AG04449 (cell line): ENCODE results near the gene RGS1.

Source experiments
- CTCF ChIA-PET: fragments of 350-600 bp; formaldehyde crosslinking; extraction: SDS; loops from one replicate; lab custom pipeline; 2021; ENCODE audit warnings: antibody characterized with exemption; lab: Yijun Ruan, JAX
- POLR2A ChIA-PET: fragments of 400-600, 350-600 bp; formaldehyde crosslinking; extraction: SDS; loops from one replicate; lab custom pipeline; 2020; ENCODE audit warnings: antibody characterized with exemption, inconsistent platforms; lab: Yijun Ruan, JAX
- DNase-seq: peaks from one replicate; pipeline ENCODE4 v3.0.0-alpha.2; 2010; ENCODE audit warnings: low read depth, low spot score
- H3K4me3 ChIP-seq: 2 replicates; pipeline ENCODE4 v1.5.1; 2011; ENCODE audit warnings: low read depth, mild to moderate bottlenecking, control low read depth, low read length
- TF ChIP-seq, protein P1 (sequence below): IDR thresholded peaks from one replicate; pipeline ENCODE4 v1.5.1; 2011; ENCODE audit warnings: mild to moderate bottlenecking, moderate library complexity, low read length, control low read depth, inconsistent platforms; ENCODE audit not compliant: insufficient read depth; ENCODE audit errors: missing control alignments

Gene RGS1

DNA sequence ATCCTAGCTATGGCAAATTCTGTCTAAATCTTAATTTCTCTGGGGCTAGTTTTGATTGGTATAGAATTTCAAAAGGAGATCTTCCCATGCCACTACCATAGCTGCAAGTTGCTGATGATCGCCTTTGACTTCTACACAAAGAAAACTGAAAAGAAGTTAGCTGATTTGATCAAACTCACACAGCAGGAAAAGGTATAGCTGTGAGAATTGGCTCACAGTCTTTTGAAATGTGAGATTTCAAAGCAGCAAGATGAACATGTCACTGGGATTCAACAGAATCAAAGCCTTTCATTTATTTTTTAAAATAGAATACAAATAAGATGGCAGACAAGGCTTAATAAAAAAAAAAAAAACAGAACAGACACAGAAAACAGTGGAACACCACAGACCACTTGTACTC is 7.5 kb upstream of the RGS1 start:
- CTCF ChIA-PET: interaction anchor here (1.7 kb wide), 1 partner anchor 94 kb away, joined by 8 read pairs; no protein-coding TSS in a partner anchor
- POLR2A ChIA-PET: no interaction called here
- no peak overlapping the region for H3K4me3 ChIP-seq
- DNase-seq: no peak
- TF ChIP-seq, protein P1, sequence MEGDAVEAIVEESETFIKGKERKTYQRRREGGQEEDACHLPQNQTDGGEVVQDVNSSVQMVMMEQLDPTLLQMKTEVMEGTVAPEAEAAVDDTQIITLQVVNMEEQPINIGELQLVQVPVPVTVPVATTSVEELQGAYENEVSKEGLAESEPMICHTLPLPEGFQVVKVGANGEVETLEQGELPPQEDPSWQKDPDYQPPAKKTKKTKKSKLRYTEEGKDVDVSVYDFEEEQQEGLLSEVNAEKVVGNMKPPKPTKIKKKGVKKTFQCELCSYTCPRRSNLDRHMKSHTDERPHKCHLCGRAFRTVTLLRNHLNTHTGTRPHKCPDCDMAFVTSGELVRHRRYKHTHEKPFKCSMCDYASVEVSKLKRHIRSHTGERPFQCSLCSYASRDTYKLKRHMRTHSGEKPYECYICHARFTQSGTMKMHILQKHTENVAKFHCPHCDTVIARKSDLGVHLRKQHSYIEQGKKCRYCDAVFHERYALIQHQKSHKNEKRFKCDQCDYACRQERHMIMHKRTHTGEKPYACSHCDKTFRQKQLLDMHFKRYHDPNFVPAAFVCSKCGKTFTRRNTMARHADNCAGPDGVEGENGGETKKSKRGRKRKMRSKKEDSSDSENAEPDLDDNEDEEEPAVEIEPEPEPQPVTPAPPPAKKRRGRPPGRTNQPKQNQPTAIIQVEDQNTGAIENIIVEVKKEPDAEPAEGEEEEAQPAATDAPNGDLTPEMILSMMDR: no peak

GRCh38 chr1:192571668-192572067 is 3.9 kb upstream of the RGS1 start:
- POLR2A ChIA-PET: no interaction called here
- no peak for DNase-seq
- CTCF ChIA-PET: interaction anchor here (0.6 to 1.2 kb wide), 4 partner anchors 8 to 97 kb away, joined by 3 to 5 read pairs (median 3); no protein-coding TSS in a partner anchor
- no peak overlapping the region for H3K4me3 ChIP-seq
- TF ChIP-seq, protein P1: no peak

DNA sequence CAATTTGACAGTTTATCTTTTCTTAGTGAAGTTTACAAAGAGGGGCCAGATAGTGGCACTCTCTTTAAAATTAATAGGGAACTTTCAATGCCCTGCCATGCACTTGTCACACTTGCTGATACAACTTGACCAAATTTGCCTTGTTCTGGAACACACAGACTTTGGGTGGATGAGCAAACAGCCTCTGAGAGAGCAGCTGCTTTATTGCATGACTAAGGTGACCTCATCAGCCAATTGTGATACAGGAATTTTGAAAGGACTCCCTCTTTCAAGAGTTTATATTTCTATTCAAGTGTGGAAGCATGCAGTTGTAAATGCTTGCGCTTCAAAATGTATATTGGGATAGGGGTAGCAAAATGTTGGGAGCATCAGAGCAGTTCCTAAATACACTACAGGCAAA is 2.1 kb upstream of the RGS1 start:
- ChIA-PET CTCF (interaction anchor here (2.0 kb wide), 1 partner anchor 97 kb away, joined by 10 read pairs; no protein-coding TSS in a partner anchor), POLR2A (interaction anchor here (0.5 to 1.2 kb wide), 2 partner anchors 34 to 552 kb away, joined by 3 read pairs; no protein-coding TSS in a partner anchor)
- H3K4me3 ChIP-seq: no peak overlapping the region
- TF ChIP-seq, protein P1: no peak
- no peak for DNase-seq

DNA sequence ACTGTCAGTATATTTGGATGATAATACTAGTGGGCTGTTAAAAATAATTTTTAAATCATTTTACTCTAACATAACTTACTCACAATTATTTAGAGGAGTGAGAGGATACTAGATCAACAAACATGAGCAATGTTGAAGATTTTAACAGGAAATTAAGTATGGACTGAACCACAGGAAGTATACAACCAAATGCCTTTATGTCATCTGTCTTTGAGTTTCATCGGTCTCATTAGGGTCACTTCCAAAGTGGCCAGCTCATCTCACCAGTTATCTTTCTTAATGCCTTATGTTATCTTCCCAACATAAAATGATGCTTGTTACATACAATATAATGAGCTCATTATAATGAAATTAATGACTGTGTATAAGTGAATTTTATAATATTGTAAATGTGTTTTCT is 1.5 kb upstream of the RGS1 start:
- no peak for DNase-seq
- no peak overlapping the region for H3K4me3 ChIP-seq
- TF ChIP-seq, protein P1: no peak
- POLR2A ChIA-PET: interaction anchor here (0.5 to 1.2 kb wide), 2 partner anchors 34 to 551 kb away, joined by 3 read pairs; no protein-coding TSS in a partner anchor
- CTCF ChIA-PET: interaction anchor here (0.8 to 2.0 kb wide), 3 partner anchors 18 to 98 kb away, joined by 3 to 10 read pairs (median 5); no protein-coding TSS in a partner anchor

DNA sequence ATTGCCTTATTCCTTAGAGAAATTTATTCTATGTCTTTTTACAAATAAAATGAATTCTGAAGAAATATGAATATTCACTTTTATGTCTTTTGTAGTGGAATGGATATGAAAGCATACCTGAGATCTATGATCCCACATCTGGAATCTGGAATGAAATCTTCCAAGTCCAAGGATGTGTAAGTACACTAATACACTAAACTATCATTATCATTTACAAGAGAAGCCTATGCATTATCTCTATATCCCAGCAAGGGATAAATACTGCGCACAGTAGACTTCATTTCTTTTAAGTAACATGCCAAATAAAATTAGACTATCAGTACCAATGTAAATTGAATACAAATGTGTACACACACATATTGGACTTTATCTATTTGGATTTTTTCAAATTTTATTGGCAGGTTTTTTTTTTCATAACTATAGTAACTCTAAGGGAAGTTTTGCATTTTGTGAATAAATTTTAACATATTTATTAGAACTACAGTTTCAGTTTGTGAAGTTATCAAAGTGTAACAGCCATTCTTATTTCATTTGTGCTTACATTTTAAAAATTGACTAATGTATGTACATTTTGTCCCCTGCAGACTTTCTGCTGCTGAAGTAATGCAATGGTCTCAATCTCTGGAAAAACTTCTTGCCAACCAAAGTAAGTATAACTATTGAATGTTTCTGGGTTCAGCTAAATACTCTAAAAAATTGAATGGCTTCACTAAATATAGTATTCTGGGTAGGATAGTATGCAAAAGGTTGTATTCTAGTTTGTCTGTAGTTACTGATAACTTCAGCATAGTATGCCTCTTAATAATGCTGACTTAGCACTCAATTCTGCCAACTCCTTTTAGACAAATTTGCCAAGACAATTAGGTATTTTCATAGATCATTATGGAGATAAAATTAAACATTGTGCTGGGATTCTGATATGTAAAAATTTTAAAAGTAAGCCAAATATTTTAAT is 894 bp downstream of the RGS1 start:
- TF ChIP-seq, protein P1: no peak
- POLR2A ChIA-PET: no interaction called here
- DNase-seq: no peak
- H3K4me3 ChIP-seq: no peak overlapping the region
- CTCF ChIA-PET: interaction anchor here (1.0 to 13.7 kb wide), 5 partner anchors 13 to 101 kb away, joined by 3 to 226 read pairs (median 3); no protein-coding TSS in a partner anchor
